ENCODE data around the gene UBE2V1.

DNA sequence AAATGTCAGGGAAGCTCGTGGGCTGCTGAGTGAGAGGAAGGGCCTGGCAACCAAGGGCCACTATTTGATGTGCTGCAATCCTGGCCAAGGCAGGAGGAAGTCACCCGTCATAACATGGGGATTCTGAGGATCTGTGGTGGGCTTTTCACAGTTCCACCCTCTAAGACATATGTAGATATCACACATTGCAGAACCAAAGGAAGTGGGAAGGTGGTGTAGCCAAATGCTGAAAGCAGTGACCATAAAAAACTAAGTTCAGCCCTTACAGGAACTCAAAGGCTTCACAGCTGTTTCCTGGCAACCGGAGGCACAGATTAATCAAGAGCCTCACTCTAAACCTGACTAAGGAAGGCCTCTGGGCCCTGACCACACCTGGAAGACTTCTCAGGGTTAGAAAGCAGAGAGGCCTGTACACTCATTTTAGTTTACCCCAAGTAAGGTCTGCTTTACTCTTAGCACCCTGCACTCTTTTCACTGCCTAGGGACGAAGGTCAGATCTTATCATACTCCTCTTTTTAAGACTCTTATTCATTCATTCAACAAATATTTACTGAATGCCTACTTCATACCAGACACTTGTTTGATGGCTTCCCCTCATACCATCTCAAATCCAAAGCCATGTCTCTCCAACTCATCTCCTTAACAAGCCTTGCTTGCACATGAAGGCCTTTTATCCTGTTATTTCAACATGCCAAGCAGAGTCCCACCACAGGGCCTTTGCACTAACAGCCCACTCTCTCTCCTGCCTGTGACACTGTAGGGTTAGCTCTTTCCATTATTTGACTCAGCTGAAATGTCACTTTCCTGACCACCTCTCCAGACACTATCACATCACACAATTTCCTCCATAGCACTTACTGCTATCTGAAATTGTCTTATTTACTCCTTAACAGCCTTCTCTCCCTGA, 2.6 kb downstream of the UBE2V1 start:
- no peak for TF ChIP-seq CTCF (IDR thresholded peaks at IDR 0.05; ENCODE audit: low read depth, low read length)
- no peak for TF ChIP-seq EZH2phosphoT487 (IDR thresholded peaks at IDR 0.05; ENCODE audit: low read depth)
